Parathyroid adenoma (tissue), 2 donors: ENCODE data around the gene USP31.

Experiments used
- H2AFZ ChIP-seq: fragments of 300-600 bp; sonication (generic); one replicate; pipeline ENCODE4 v1.7.0; 2017; ENCODE audit warnings: antibody characterized with exemption, mild to moderate bottlenecking
- H3K27ac ChIP-seq: fragments of 300-600 bp; sonication (generic); one replicate; pipeline ENCODE4 v1.7.0; 2017
- H3K27me3 ChIP-seq: fragments of 300-600 bp; sonication (generic); one replicate; pipeline ENCODE4 v1.7.0; 2017; ENCODE audit warnings: low read length; ENCODE audit not compliant: control insufficient read depth, insufficient read depth
- H3K36me3 ChIP-seq: fragments of 300-600 bp; sonication (generic); one replicate; pipeline ENCODE4 v1.7.0; 2017; ENCODE audit warnings: low read length; ENCODE audit not compliant: control insufficient read depth, insufficient read depth
- H3K4me1 ChIP-seq: fragments of 300-600 bp; sonication (generic); one replicate; pipeline ENCODE4 v1.7.0; 2017; ENCODE audit warnings: control low read depth
- H3K4me2 ChIP-seq: fragments of 300-600 bp; sonication (generic); one replicate; pipeline ENCODE4 v1.7.0; 2017; ENCODE audit warnings: low read length
- H3K4me3 ChIP-seq: fragments of 300-600 bp; sonication (generic); one replicate; pipeline ENCODE4 v1.7.0; 2017; ENCODE audit warnings: low read depth, low read length
- H3K79me2 ChIP-seq: fragments of 300-600 bp; sonication (generic); one replicate; pipeline ENCODE4 v1.7.0; 2017; ENCODE audit warnings: control low read depth
- H3K9ac ChIP-seq: fragments of 300-600 bp; sonication (generic); one replicate; pipeline ENCODE4 v1.7.0; 2017; ENCODE audit warnings: mild to moderate bottlenecking
- H3K9me3 ChIP-seq: fragments of 300-600 bp; sonication (generic); one replicate; pipeline ENCODE4 v1.7.0; 2017; ENCODE audit warnings: low read length; ENCODE audit not compliant: control insufficient read depth
- CTCF ChIP-seq: fragments of 300-600 bp; sonication (generic); IDR thresholded peaks from one replicate; pipeline ENCODE4 v1.7.0; 2017; ENCODE audit warnings: antibody characterized with exemption, mild to moderate bottlenecking
- donor health status: primary hyperparathyroidism.

Gene USP31

GRCh38 chr16:23148513-23149266 is 562 bp downstream of the USP31 start:
- peak overlapping the region; percentile 85 for H2AFZ ChIP-seq
- H3K4me3 ChIP-seq = peak overlapping the region; percentile 68
- H3K9me3 ChIP-seq = no peaks in the 10 kb centered on the region
- no peaks in the 10 kb centered on the region for H3K27me3 ChIP-seq
- peaks cover 4% of the 10 kb centered on the region for H3K4me1 ChIP-seq
- no peak overlapping the region for H3K9ac ChIP-seq
- H3K4me2 ChIP-seq = peak overlapping the region; percentile 80
- no peak for TF ChIP-seq CTCF
- peaks cover 18% of the 10 kb centered on the region for H3K79me2 ChIP-seq
- peak overlapping the region; percentile 70 for H3K27ac ChIP-seq
- H3K36me3 ChIP-seq = no peaks in the 10 kb centered on the region

GRCh38 chr16:23148166-23148512 is 1.1 kb downstream of the USP31 start:
- Histone ChIP-seq H3K27ac (peak overlapping the region; percentile 70), H3K4me1 (peaks cover 6% of the 10 kb centered on the region)

GRCh38 chr16:23147666-23148065 is 1.6 kb downstream of the USP31 start:
- Histone ChIP-seq H3K9me3 (no peaks in the 10 kb centered on the region), H3K36me3 (no peaks in the 10 kb centered on the region), H3K79me2 (peaks cover 18% of the 10 kb centered on the region), H3K4me2 (no peak overlapping the region), H3K27ac (no peak overlapping the region), H3K4me3 (no peak overlapping the region), H3K4me1 (peaks cover 6% of the 10 kb centered on the region), H2AFZ (no peak overlapping the region), H3K27me3 (no peaks in the 10 kb centered on the region), H3K9ac (no peak overlapping the region)
- no peak for TF ChIP-seq CTCF

More at GRCh38 chr16:23148166-23148512, 1.1 kb downstream of the USP31 start:
- H2AFZ ChIP-seq = peak overlapping the region; percentile 85
- H3K4me2 ChIP-seq = peak overlapping the region; percentile 80
- H3K79me2 ChIP-seq = peaks cover 18% of the 10 kb centered on the region
- no peak for TF ChIP-seq CTCF
- H3K36me3 ChIP-seq = no peaks in the 10 kb centered on the region
- H3K9ac ChIP-seq = no peak overlapping the region
- H3K4me3 ChIP-seq = peak overlapping the region; percentile 68
- no peaks in the 10 kb centered on the region for H3K27me3 ChIP-seq
- H3K9me3 ChIP-seq = no peaks in the 10 kb centered on the region

GRCh38 chr16:23146877-23147601 is 2.2 kb downstream of the USP31 start:
- no peak overlapping the region for H3K4me3 ChIP-seq
- peaks cover 22% of the 10 kb centered on the region for H3K79me2 ChIP-seq
- no peaks in the 10 kb centered on the region for H3K36me3 ChIP-seq
- H3K4me1 ChIP-seq = peaks cover 10% of the 10 kb centered on the region
- H3K9ac ChIP-seq = no peak overlapping the region
- no peak for TF ChIP-seq CTCF
- H3K9me3 ChIP-seq = no peaks in the 10 kb centered on the region
- H3K27me3 ChIP-seq = no peaks in the 10 kb centered on the region
- H3K4me2 ChIP-seq = peak overlapping the region; percentile 10
- no peak overlapping the region for H2AFZ ChIP-seq
- H3K27ac ChIP-seq = no peak overlapping the region
